Lung (tissue), 16 donors: Measurements from ENCODE around the gene ZNF724. TPM values are rescaled to one million over a fixed set of nuclear protein-coding genes. Genes with fewer than 3 reads are reported as not detected.
A peak's percentile ranks its signal among the peaks of the same experiment; 100 is the strongest.
"Not testable (repeated sequence)": the region's sequence is repeated elsewhere in the genome, so short reads cannot be mapped to it uniquely, and the experiment has no call there.

Experiments
- ATAC-seq: fragments of 200-7000 bp; cut with Tn5 transposase; one replicate; pipeline ENCODE4 v1.9.1; 2020; ENCODE audit warnings: moderate number of reproducible peaks; ENCODE audit not compliant: insufficient read depth, low FRiP score
- DNase-seq, 3 donors: peaks; one replicate each; pipeline ENCODE4 v3.0.0-alpha.2; 2013 to 2017
- H3K27ac ChIP-seq, 2 donors: one replicate each; pipeline ENCODE4 v1.5.1; 2013; ENCODE audit warnings: mild to moderate bottlenecking in 2 of 2, moderate library complexity in 2 of 2, control low read depth in 1 of 2, inconsistent platforms in 1 of 2, low read depth in 1 of 2, low read length in 1 of 2
- H3K27me3 ChIP-seq, 3 donors: one replicate each; pipeline ENCODE4 v1.5.1; 2013; ENCODE audit warnings: low read length in 2 of 3; ENCODE audit not compliant: control insufficient read depth in 3 of 3, insufficient read depth in 3 of 3
- H3K36me3 ChIP-seq, 4 donors: one replicate each; pipeline ENCODE4 v1.5.1; 2013; ENCODE audit warnings: low read length in 4 of 4, mild to moderate bottlenecking in 1 of 4, moderate library complexity in 1 of 4; ENCODE audit not compliant: control insufficient read depth in 4 of 4, insufficient read depth in 4 of 4
- H3K4me1 ChIP-seq, 5 donors: one replicate each; pipeline ENCODE4 v1.5.1; 2013; ENCODE audit warnings: low read length in 5 of 5, mild to moderate bottlenecking in 2 of 5, moderate library complexity in 1 of 5; ENCODE audit not compliant: control insufficient read depth in 5 of 5, insufficient read depth in 5 of 5
- H3K4me3 ChIP-seq: one replicate; pipeline ENCODE4 v1.5.1; 2013; ENCODE audit warnings: mild to moderate bottlenecking, control low read depth, moderate library complexity
- H3K9ac ChIP-seq, 2 donors: one replicate each; pipeline ENCODE4 v1.5.1; 2013; ENCODE audit warnings: low read length in 2 of 2, control low read depth in 1 of 2; ENCODE audit not compliant: insufficient read depth in 1 of 2
- H3K9me3 ChIP-seq, 4 donors: one replicate each; pipeline ENCODE4 v1.5.1; 2013; ENCODE audit warnings: low read length in 3 of 4, mild to moderate bottlenecking in 1 of 4, moderate library complexity in 1 of 4; ENCODE audit not compliant: control insufficient read depth in 4 of 4, insufficient read depth in 3 of 4
- WGBS, 2 donors: extraction: QIAGEN DNeasy Blood & Tissue Kit; methylation state at CpG; one replicate each; pipeline ENCODE4 v1.1.7; 2013; 5-methylcytosine and 5-hydroxymethylcytosine counted together
- long read RNA-seq, 5 donors: transcript quantifications; one replicate each; lab custom pipeline, GENCODE V29; 2026
- polyA plus RNA-seq, 2 donors: library from polyadenylated mRNA; stranded (reverse); fragments of 200-250 nt; gene quantifications; one replicate each; pipeline ENCODE4 v1.2.1, GENCODE V29; 2013
- total RNA-seq, 2 donors: library from RNA; depleted of rRNA in 1 of 2; stranded (reverse); fragments of >200 nt in 1 of 2; gene quantifications; one replicate each; pipeline ENCODE4 v1.2.1, GENCODE V29; 2014 to 2021
- TF ChIP-seq, protein P1 (sequence below): IDR thresholded peaks from 2 replicates; pipeline ENCODE4 v1.5.1; 2012; ENCODE audit warnings: mild to moderate bottlenecking; ENCODE audit errors: control extremely low read depth, extremely low read depth
- donor health status: control.
- donor health status: control.
- donor health status: Bipolar disorder and iron deficiency.
- donor health status: healthy.
- donor health status: DM: yes; HTN: yes; CAD: no.

The ZNF724 gene
- total RNA-seq (1 to 10 TPM; 3.4 to 5.3 TPM), polyA plus RNA-seq (under 1 TPM; 0.37 to 0.71 TPM)
- long read RNA-seq, donor 1, partial matches to known transcripts: 0 of 2 reads
- long read RNA-seq, donor 1, other reads (novel, unspliced or antisense): 0 of 2 reads
- long read RNA-seq, donor 2, partial matches to known transcripts: 0 of 1 reads
- long read RNA-seq, donor 2, other reads (novel, unspliced or antisense): 0 of 1 reads
- long read RNA-seq, donor 3, partial matches to known transcripts: 0 of 2 reads
- long read RNA-seq, donor 3, other reads (novel, unspliced or antisense): 0 of 2 reads
- long read RNA-seq, donor 4, partial matches to known transcripts: 0 of 1 reads
- long read RNA-seq, donor 4, other reads (novel, unspliced or antisense): 0 of 1 reads
- long read RNA-seq, donor 5, partial matches to known transcripts: 0 of 1 reads
- long read RNA-seq, donor 5, other reads (novel, unspliced or antisense): 0 of 1 reads

DNA sequence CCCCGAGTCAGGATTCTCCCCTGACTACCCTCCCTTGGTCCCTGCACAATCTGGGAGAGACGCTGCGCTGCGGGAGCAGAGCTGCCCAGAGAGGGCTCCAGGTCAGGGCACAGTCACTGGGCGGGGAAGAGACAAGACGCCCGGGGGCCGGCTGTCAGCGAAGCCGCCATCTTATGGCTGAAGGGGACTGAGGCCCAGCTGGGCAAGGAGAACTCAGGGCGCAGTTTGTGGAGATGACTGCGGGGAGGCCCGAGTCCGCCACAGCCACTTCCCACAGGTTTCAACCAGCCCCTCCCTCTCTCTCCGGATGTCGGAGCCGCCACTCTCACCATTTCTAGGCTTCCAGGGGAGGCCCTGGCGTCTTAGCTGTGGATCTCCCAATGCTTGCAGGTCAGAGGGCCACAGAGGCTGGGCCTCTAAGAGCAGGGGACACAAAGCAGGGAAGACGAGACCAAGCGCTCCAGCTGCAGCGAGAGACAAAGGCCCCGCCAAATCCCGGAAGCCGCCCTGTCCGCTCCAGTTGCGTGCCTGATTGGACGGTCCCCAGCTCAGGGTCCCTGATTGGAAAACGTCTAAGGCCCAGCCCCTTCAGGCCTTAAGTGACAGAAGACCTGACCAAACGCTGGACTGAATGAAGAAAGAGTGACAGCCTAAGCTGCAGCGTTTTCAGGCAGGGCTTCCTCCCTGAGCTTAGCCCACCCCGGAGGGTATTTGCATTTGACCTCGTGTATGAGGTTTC is at the start of gene ZNF724:
ZNF724 (minus strand) TSS at position 484 of the 739 bp plus-strand sequence; CDS start at position 332, 152 bp downstream.
- peak within 1 kb of the TSS; percentile 51 to 59 for H3K27ac ChIP-seq
- H3K4me1 ChIP-seq: peaks cover 0 to 2% (median 0%) of the 10 kb centered on the region in 5 donors

DNA sequence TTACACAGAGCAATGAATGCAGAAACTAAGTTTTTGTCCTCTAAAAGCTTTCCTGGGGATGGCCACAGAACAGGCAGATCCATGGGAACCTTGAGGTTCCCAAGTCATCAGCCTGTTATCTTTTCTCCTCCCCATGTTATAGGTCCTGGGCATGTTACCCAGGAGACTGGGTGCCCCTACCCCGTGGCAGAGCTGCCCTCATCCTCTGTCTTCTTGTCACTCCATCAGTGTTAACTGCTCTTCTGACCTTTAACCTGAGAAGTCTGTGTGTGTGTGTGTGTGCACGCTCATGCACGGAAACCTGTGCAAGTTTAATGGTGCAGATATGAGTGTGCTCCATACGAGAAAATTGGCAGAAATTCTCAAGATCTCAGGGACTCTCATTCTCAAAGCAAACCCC is 43.9 kb upstream of the ZNF724 start:
- TF ChIP-seq, protein P1, sequence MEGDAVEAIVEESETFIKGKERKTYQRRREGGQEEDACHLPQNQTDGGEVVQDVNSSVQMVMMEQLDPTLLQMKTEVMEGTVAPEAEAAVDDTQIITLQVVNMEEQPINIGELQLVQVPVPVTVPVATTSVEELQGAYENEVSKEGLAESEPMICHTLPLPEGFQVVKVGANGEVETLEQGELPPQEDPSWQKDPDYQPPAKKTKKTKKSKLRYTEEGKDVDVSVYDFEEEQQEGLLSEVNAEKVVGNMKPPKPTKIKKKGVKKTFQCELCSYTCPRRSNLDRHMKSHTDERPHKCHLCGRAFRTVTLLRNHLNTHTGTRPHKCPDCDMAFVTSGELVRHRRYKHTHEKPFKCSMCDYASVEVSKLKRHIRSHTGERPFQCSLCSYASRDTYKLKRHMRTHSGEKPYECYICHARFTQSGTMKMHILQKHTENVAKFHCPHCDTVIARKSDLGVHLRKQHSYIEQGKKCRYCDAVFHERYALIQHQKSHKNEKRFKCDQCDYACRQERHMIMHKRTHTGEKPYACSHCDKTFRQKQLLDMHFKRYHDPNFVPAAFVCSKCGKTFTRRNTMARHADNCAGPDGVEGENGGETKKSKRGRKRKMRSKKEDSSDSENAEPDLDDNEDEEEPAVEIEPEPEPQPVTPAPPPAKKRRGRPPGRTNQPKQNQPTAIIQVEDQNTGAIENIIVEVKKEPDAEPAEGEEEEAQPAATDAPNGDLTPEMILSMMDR: no peak
- no peak for ATAC-seq
- WGBS, 2 donors: 73 to 88% methylated on average over 4 of the region's 4 CpGs

More for the DNA sequence above, at the start of gene ZNF724:
- Histone ChIP-seq H3K9me3 (no peaks in the 10 kb centered on the region), H3K9ac (peak within 1 kb of the TSS; percentile 62 to 74), H3K36me3 (peaks cover 0 to 5% (median 2%) of the 10 kb centered on the region in 4 donors), H3K27me3 (no peaks in the 10 kb centered on the region), H3K4me3 (peak within 1 kb of the TSS; percentile 60)
- DNase-seq: peak; percentile 97 to 99 (median 99)
- WGBS, 2 donors: 0 to 1% methylated on average over 32 of the region's 32 CpGs
- ATAC-seq: peak; percentile 99
- TF ChIP-seq, protein P1: no peak

DNA sequence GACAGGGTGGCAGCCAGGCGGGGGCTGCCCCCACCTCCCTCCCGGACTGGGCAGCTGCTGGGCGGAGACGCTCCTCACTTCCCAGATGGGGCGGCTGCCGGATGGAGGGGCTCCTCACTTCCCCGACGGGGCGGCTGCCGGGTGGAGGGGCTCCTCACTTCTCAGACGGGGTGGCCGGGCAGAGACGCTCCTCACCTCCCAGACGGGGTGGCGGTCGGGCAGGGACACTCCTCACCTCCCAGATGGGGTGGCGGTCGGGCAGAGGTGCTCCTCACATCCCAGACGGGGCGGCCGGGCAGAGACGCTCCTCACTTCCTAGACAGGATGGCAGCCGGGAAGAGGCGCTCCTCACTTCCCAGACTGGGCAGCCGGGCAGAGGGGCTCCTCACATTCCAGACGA is 39.8 kb upstream of the ZNF724 start:
- not testable (repeated sequence) for H3K27me3 ChIP-seq, DNase-seq, H3K4me3 ChIP-seq, H3K4me1 ChIP-seq, ATAC-seq, H3K9me3 ChIP-seq, H3K9ac ChIP-seq, H3K36me3 ChIP-seq, H3K27ac ChIP-seq
- 95 to 96% methylated on average over 24 to 26 of the region's 26 CpGs for WGBS, 2 donors

More for the DNA sequence above, 43.9 kb upstream of the ZNF724 start:
- Histone ChIP-seq H3K27me3 (no peaks in the 10 kb centered on the region), H3K9ac (no peak overlapping the region), H3K4me1 (no peaks in the 10 kb centered on the region), H3K27ac (no peak overlapping the region), H3K4me3 (no peak overlapping the region), H3K9me3 (peaks cover 0 to 5% (median 1%) of the 10 kb centered on the region in 4 donors), H3K36me3 (no peaks in the 10 kb centered on the region)
- DNase-seq: no peak

DNA sequence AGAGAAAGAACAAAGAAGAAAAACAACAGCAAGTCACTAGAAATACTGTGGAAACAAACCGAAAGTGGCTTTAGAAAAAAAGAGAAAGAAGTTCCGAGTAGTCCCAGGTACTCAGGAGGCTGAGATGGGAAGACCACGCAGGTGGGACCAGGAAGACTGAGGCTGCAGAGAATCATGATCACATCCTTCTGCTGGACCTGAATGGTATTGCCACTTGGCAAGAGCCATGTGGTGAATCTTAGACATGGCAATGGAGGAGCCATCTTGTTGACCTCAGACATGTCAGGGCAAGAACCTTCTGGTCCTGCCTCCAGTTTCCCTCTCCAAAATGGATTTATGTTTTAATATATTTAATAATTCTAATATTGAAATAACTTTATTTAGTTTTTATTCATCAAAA is 37.4 kb upstream of the ZNF724 start:
- ATAC-seq (no peak), DNase-seq (no peak)
- WGBS, 2 donors: 93 to 94% methylated on average over 3 of the region's 3 CpGs
- no peak overlapping the region for H3K4me3 ChIP-seq
- no peak overlapping the region for H3K27ac ChIP-seq
- H3K36me3 ChIP-seq: no peaks in the 10 kb centered on the region
- peaks cover 0 to 5% (median 0%) of the 10 kb centered on the region in 4 donors for H3K9me3 ChIP-seq
- TF ChIP-seq, protein P1: no peak
- H3K27me3 ChIP-seq: no peaks in the 10 kb centered on the region
- H3K4me1 ChIP-seq: no peaks in the 10 kb centered on the region
- no peak overlapping the region for H3K9ac ChIP-seq
